IMR-90 (cell line): ENCODE data around the gene SEPTIN2. TPM values are rescaled to one million over a fixed set of nuclear protein-coding genes. Genes with fewer than 3 reads are reported as not detected.

Experiments used
- ATAC-seq: fragments of 200-7000 bp; cut with Tn5 transposase; 2 replicates; pipeline ENCODE4 v1.9.1; 2020; ENCODE audit warnings: low read depth, mild to moderate bottlenecking, moderate library complexity
- BruUV-seq: library from RNA; stranded (reverse); fragments of 400-500 nt; replicated peaks from 2 replicates; lab custom pipeline; 2021; lab: Mats Ljungman, UMichigan
- CTCF ChIA-PET: fragments of 300-600 bp; formaldehyde crosslinking; extraction: SDS; loops from one replicate; lab custom pipeline; 2021; ENCODE audit warnings: antibody characterized with exemption; lab: Yijun Ruan, JAX
- POLR2A ChIA-PET: fragments of 300-600 bp; sonication (Branson Sonifier 250); formaldehyde crosslinking; loops from one replicate; lab custom pipeline; 2022; ENCODE audit warnings: antibody characterized with exemption; ENCODE audit not compliant: unreplicated experiment; lab: Charles Lee
- DNase-seq: peaks from one replicate; pipeline ENCODE4 v3.0.0; 2013
- H2AFZ ChIP-seq: replicated peaks from 2 replicates; pipeline ENCODE3; 2013; ENCODE audit warnings: low read length, mild to moderate bottlenecking; ENCODE audit not compliant: poor library complexity
- H2AK5ac ChIP-seq: 2 replicates; pipeline ENCODE4 v1.6.1; 2013; ENCODE audit warnings: low read depth, low read length, inconsistent platforms
- H2AK9ac ChIP-seq: replicated peaks from 2 replicates; pipeline ENCODE3; 2013; ENCODE audit warnings: mild to moderate bottlenecking, low read depth, low read length, moderate library complexity; ENCODE audit not compliant: poor library complexity
- H2BK120ac ChIP-seq: 2 replicates; pipeline ENCODE4 v1.6.1; 2013; ENCODE audit warnings: low read depth, low read length, inconsistent platforms
- H2BK15ac ChIP-seq: 3 replicates; pipeline ENCODE4 v1.6.1; 2013; ENCODE audit warnings: low read depth, low read length, inconsistent platforms
- H2BK20ac ChIP-seq: 2 replicates; pipeline ENCODE4 v1.6.1; 2013; ENCODE audit warnings: low read depth, mild to moderate bottlenecking, inconsistent platforms, low read length, moderate library complexity
- H2BK5ac ChIP-seq: 2 replicates; pipeline ENCODE4 v1.6.1; 2013; ENCODE audit warnings: mild to moderate bottlenecking, low read depth, low read length, inconsistent platforms; ENCODE audit not compliant: poor library complexity, severe bottlenecking
- H3K14ac ChIP-seq: replicated peaks from 2 replicates; pipeline ENCODE4 v1.6.1; 2013; ENCODE audit warnings: low read depth, low read length, inconsistent platforms
- H3K18ac ChIP-seq: 2 replicates; pipeline ENCODE4 v1.6.1; 2013; ENCODE audit warnings: low read depth, low read length, control low read depth
- H3K23ac ChIP-seq: 2 replicates; pipeline ENCODE4 v1.6.1; 2013; ENCODE audit warnings: low read depth, low read length, inconsistent platforms
- H3K27ac ChIP-seq: 2 replicates; pipeline ENCODE4 v1.5.1; 2013; ENCODE audit warnings: mild to moderate bottlenecking, control low read depth, low read length; ENCODE audit not compliant: insufficient read depth
- H3K27me3 ChIP-seq: 2 replicates; pipeline ENCODE4 v1.6.1; 2013; ENCODE audit warnings: low read length; ENCODE audit not compliant: control insufficient read depth, insufficient read depth
- H3K36me3 ChIP-seq: 2 replicates; pipeline ENCODE4 v1.6.1; 2013; ENCODE audit warnings: low read length, mixed read lengths; ENCODE audit not compliant: control insufficient read depth, insufficient read depth
- H3K4ac ChIP-seq: 2 replicates; pipeline ENCODE4 v1.6.1; 2013; ENCODE audit warnings: low read depth, low read length, inconsistent platforms
- H3K4me1 ChIP-seq: 2 replicates; pipeline ENCODE4 v1.6.1; 2013; ENCODE audit warnings: low read length, mixed read lengths; ENCODE audit not compliant: control insufficient read depth, insufficient read depth
- H3K4me2 ChIP-seq: 2 replicates; pipeline ENCODE4 v1.6.1; 2013; ENCODE audit warnings: low read depth, mild to moderate bottlenecking, control low read depth, low read length, moderate library complexity
- H3K4me3 ChIP-seq: 2 replicates; pipeline ENCODE4 v1.5.1; 2013; ENCODE audit warnings: low read depth, mild to moderate bottlenecking, control low read depth, low read length, moderate library complexity; ENCODE audit not compliant: insufficient read depth
- H3K56ac ChIP-seq: 2 replicates; pipeline ENCODE4 v1.6.1; 2013; ENCODE audit warnings: low read length, inconsistent platforms; ENCODE audit not compliant: insufficient read depth; ENCODE audit errors: extremely low read depth
- H3K79me1 ChIP-seq, 2 experiments: 2 replicates each; pipeline ENCODE4 v1.6.1; 2013; ENCODE audit warnings: low read length in 2 of 2, inconsistent platforms in 1 of 2, low read depth in 1 of 2
- H3K9ac ChIP-seq: 2 replicates; pipeline ENCODE4 v1.6.1; 2013; ENCODE audit warnings: low read depth, low read length, control low read depth
- H3K9me1 ChIP-seq: 2 replicates; pipeline ENCODE4 v1.6.1; 2013; ENCODE audit warnings: low read length, inconsistent platforms; ENCODE audit not compliant: insufficient read depth
- H3K9me3 ChIP-seq: 2 replicates; pipeline ENCODE4 v1.6.1; 2013; ENCODE audit warnings: low read length; ENCODE audit not compliant: control insufficient read depth, insufficient read depth
- H4K20me1 ChIP-seq: 2 replicates; pipeline ENCODE4 v1.6.1; 2013; ENCODE audit warnings: low read length, inconsistent platforms; ENCODE audit not compliant: insufficient read depth
- H4K5ac ChIP-seq: 2 replicates; pipeline ENCODE4 v1.6.1; 2013; ENCODE audit warnings: mild to moderate bottlenecking, low read depth, low read length, control low read depth
- H4K8ac ChIP-seq, 2 experiments: 2 replicates each; pipeline ENCODE4 v1.6.1; 2013; ENCODE audit warnings: low read depth in 2 of 2, low read length in 2 of 2, control low read depth in 1 of 2, inconsistent platforms in 1 of 2
- H4K91ac ChIP-seq: 2 replicates; pipeline ENCODE4 v1.6.1; 2013; ENCODE audit warnings: low read depth, low read length, inconsistent platforms; ENCODE audit not compliant: insufficient read depth
- BHLHE40 ChIP-seq: fragments of 150-350 bp; IDR thresholded peaks from 2 replicates; pipeline ENCODE4 v1.6.1; 2016; ENCODE audit warnings: mild to moderate bottlenecking, low read depth, low read length
- CEBPB ChIP-seq: IDR thresholded peaks from 2 replicates; pipeline ENCODE4 v1.6.1; 2012; ENCODE audit warnings: low read depth, low read length, improper control_type of control experiment
- CHD1 ChIP-seq: IDR thresholded peaks from 2 replicates; pipeline ENCODE4 v1.6.1; 2012; ENCODE audit warnings: low read depth, low read length, improper control_type of control experiment
- FOS ChIP-seq: fragments of 150-350 bp; IDR thresholded peaks from 2 replicates; pipeline ENCODE4 v1.6.1; 2016; ENCODE audit warnings: low read depth, low read length
- MAFK ChIP-seq: IDR thresholded peaks from 2 replicates; pipeline ENCODE4 v1.6.1; 2012; ENCODE audit warnings: low read depth, low read length, improper control_type of control experiment
- MAZ ChIP-seq: IDR thresholded peaks from 2 replicates; pipeline ENCODE4 v1.6.1; 2012; ENCODE audit warnings: low read depth, mild to moderate bottlenecking, low read length, improper control_type of control experiment, moderate library complexity, borderline replicate concordance
- MXI1 ChIP-seq: IDR thresholded peaks from 2 replicates; pipeline ENCODE4 v1.6.1; 2012; ENCODE audit warnings: low read depth, mild to moderate bottlenecking, low read length, moderate library complexity, borderline replicate concordance
- NFE2L2 ChIP-seq: fragments of 150-350 bp; IDR thresholded peaks from 2 replicates; pipeline ENCODE4 v1.6.1; 2016; ENCODE audit warnings: low read depth, mild to moderate bottlenecking, low read length
- POLR2A ChIP-seq: IDR thresholded peaks from 2 replicates; pipeline ENCODE4 v1.6.1; 2012; ENCODE audit warnings: mild to moderate bottlenecking, low read depth, low read length
- RCOR1 ChIP-seq: IDR thresholded peaks from 2 replicates; pipeline ENCODE4 v1.6.1; 2012; ENCODE audit warnings: mild to moderate bottlenecking, low read length, improper control_type of control experiment; ENCODE audit not compliant: insufficient replicate concordance
- SMC3 ChIP-seq: fragments of 150-350 bp; IDR thresholded peaks from 2 replicates; pipeline ENCODE4 v1.6.1; 2016; ENCODE audit warnings: low read depth, mild to moderate bottlenecking, antibody characterized with exemption, low read length, moderate library complexity
- WGBS, 2 experiments: methylation state at CpG; one replicate each; pipeline versions ENCODE4 v1.1.5 to v1.1.7; 2013; ENCODE audit warnings: missing lambda C conversion rate in 2 of 2; ENCODE audit not compliant: insufficient read length in 1 of 2; ENCODE audit errors: extremely low coverage in 2 of 2; 5-methylcytosine and 5-hydroxymethylcytosine counted together
- dilution Hi-C: fragments of 300-500 bp; cut with HindIII; formaldehyde crosslinking; loops from one replicate; pipeline ENCODE4 v1.14.3; 2018; ENCODE audit warnings: low sequenced_read_pairs; ENCODE audit not compliant: unreplicated experiment
- in situ Hi-C: fragments of 300-500 bp; cut with MboI; formaldehyde crosslinking; loops from 3 replicates; pipeline ENCODE4 v1.14.3; 2019; ENCODE audit warnings: low sequenced_read_pairs, inconsistent platforms, mixed read lengths
- intact Hi-C: fragments of 100-400 bp; cut with micrococcal nuclease; formaldehyde crosslinking; loops from 2 replicates; pipeline ENCODE4 v1.10.0; 2022
- polyA plus RNA-seq, 3 experiments: library from polyadenylated mRNA; depleted of rRNA; stranded (reverse); fragments of >200 nt; gene quantifications; 2 replicates each; pipeline ENCODE4 v1.2.3, GENCODE V29; 2012; ENCODE audit warnings: low replicate concordance in 1 of 3
- total RNA-seq: library from RNA; depleted of rRNA; stranded (reverse); fragments of >200 nt; gene quantifications from 2 replicates; pipeline ENCODE4 v1.2.3, GENCODE V29; 2012
- TF ChIP-seq, protein P1 (sequence below): fragments of 150-350 bp; IDR thresholded peaks from 2 replicates; pipeline ENCODE4 v1.6.1; 2017; ENCODE audit warnings: mild to moderate bottlenecking, antibody characterized with exemption, low read length, low read depth
- TF ChIP-seq, protein P2 (sequence below): fragments of 150-350 bp; IDR thresholded peaks from 2 replicates; pipeline ENCODE4 v1.6.1; 2016; ENCODE audit warnings: low read depth, mild to moderate bottlenecking, low read length, moderate library complexity, borderline replicate concordance
- TF ChIP-seq, protein P3 (sequence below): conservative IDR thresholded peaks from 2 replicates; pipeline ENCODE4 v1.5.1; 2012; ENCODE audit warnings: mild to moderate bottlenecking, low read depth, low read length, improper control_type of control experiment

SEPTIN2 gene
- total and polyA plus RNA-seq, 2 of the 4 experiments (the other 2 are of a cell fraction), result 420 to 504 TPM

DNA sequence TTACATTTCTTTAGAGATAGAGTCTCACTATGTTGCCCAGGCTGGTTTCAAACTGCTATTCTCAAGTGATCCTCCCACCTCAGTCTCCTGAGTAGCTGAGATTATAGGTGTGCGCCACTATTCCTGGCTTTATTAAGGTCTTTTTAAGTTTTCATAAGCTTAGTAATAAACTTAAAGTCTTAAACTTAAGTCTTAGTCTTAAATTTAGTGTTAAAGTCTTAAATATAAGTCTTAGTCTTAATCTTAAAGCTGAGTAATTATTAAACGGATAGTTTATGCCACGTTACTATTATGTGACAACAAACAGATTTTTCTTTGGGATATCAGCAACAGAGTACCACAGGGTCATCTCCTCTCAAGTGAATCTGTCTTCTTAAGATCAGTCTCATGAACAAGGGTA, 52.9 kb downstream of the SEPTIN2 start:
- dilution Hi-C loops, result no loop called here
- H2BK120ac ChIP-seq, result no peak overlapping the region
- no peak overlapping the region for H3K4me3 ChIP-seq
- no peak overlapping the region for H3K14ac ChIP-seq
- H3K27ac ChIP-seq, result no peak overlapping the region
- POLR2A ChIA-PET, result no interaction called here
- CTCF ChIA-PET, result no interaction called here
- H3K4ac ChIP-seq, result no peak overlapping the region
- no peak overlapping the region for H2BK20ac ChIP-seq
- no peak overlapping the region for H2AFZ ChIP-seq
- no TSS peak for BruUV-seq
- H3K27me3 ChIP-seq, result no peaks in the 10 kb centered on the region
- peaks cover 33% of the 10 kb centered on the region for H4K20me1 ChIP-seq
- H2BK15ac ChIP-seq, result no peak overlapping the region
- H3K79me1 ChIP-seq, result peaks cover 27 to 75% of the 10 kb centered on the region in 2 experiments
- intact Hi-C loops, result no loop called here
- H3K36me3 ChIP-seq, result peaks cover 1% of the 10 kb centered on the region; the same call in 1 of the 2 replicates
- ATAC-seq (no peak), DNase-seq (no peak)
- in situ Hi-C loops, result no loop called here
- H3K4me2 ChIP-seq, result no peak overlapping the region
- H4K91ac ChIP-seq, result no peak overlapping the region
- WGBS, 2 experiments, result no CpG with 5 or more reads among the region's 3 CpGs
- no peak overlapping the region for H2BK5ac ChIP-seq
- no peak overlapping the region for H3K23ac ChIP-seq
- H2AK9ac ChIP-seq, result no peak overlapping the region
- no peak for TF ChIP-seq FOS
- TF ChIP-seq MXI1, result no peak
- no peak for TF ChIP-seq NFE2L2
- no peak for TF ChIP-seq POLR2A
- TF ChIP-seq CEBPB, result no peak
- no peak for TF ChIP-seq SMC3
- TF ChIP-seq MAZ, result no peak
- no peak for TF ChIP-seq BHLHE40
- TF ChIP-seq, protein P1, sequence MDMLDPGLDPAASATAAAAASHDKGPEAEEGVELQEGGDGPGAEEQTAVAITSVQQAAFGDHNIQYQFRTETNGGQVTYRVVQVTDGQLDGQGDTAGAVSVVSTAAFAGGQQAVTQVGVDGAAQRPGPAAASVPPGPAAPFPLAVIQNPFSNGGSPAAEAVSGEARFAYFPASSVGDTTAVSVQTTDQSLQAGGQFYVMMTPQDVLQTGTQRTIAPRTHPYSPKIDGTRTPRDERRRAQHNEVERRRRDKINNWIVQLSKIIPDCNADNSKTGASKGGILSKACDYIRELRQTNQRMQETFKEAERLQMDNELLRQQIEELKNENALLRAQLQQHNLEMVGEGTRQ, result no peak
- TF ChIP-seq CHD1, result no peak
- TF ChIP-seq, protein P2, sequence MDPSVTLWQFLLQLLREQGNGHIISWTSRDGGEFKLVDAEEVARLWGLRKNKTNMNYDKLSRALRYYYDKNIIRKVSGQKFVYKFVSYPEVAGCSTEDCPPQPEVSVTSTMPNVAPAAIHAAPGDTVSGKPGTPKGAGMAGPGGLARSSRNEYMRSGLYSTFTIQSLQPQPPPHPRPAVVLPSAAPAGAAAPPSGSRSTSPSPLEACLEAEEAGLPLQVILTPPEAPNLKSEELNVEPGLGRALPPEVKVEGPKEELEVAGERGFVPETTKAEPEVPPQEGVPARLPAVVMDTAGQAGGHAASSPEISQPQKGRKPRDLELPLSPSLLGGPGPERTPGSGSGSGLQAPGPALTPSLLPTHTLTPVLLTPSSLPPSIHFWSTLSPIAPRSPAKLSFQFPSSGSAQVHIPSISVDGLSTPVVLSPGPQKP, result no peak
- TF ChIP-seq RCOR1, result no peak
- TF ChIP-seq MAFK, result no peak
- TF ChIP-seq, protein P3, sequence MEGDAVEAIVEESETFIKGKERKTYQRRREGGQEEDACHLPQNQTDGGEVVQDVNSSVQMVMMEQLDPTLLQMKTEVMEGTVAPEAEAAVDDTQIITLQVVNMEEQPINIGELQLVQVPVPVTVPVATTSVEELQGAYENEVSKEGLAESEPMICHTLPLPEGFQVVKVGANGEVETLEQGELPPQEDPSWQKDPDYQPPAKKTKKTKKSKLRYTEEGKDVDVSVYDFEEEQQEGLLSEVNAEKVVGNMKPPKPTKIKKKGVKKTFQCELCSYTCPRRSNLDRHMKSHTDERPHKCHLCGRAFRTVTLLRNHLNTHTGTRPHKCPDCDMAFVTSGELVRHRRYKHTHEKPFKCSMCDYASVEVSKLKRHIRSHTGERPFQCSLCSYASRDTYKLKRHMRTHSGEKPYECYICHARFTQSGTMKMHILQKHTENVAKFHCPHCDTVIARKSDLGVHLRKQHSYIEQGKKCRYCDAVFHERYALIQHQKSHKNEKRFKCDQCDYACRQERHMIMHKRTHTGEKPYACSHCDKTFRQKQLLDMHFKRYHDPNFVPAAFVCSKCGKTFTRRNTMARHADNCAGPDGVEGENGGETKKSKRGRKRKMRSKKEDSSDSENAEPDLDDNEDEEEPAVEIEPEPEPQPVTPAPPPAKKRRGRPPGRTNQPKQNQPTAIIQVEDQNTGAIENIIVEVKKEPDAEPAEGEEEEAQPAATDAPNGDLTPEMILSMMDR, result no peak
- peaks cover 16% of the 10 kb centered on the region; the same call in 1 of the 2 replicates for H3K9me1 ChIP-seq
- peaks cover 3% of the 10 kb centered on the region; the same call in 1 of the 2 replicates for H3K4me1 ChIP-seq
- H3K56ac ChIP-seq, result no peak overlapping the region
- H3K9ac ChIP-seq, result no peak overlapping the region
- no peak overlapping the region for H3K18ac ChIP-seq
- no peak overlapping the region for H4K8ac ChIP-seq
- H2AK5ac ChIP-seq, result no peak overlapping the region
- no peak overlapping the region for H4K5ac ChIP-seq
- no peaks in the 10 kb centered on the region for H3K9me3 ChIP-seq
